ENCODE measurements around the gene RASSF5. TPM values are rescaled to one million over a fixed set of nuclear protein-coding genes. Genes with fewer than 3 reads are reported as not detected.

The RASSF5 gene
- total and polyA plus RNA-seq, 2 donors (not counting 1 experiment from before 2014, with no cell fraction given) = 69.7 to 146 TPM

GRCh38 chr1:206547104-206547503 lies 39.8 kb downstream of the RASSF5 start:
- DNase-seq = no peak
- peaks cover 9% of the 10 kb centered on the region for H3K4me1 Mint-ChIP-seq
- H3K9me3 Mint-ChIP-seq (ENCODE audit: insufficient read depth) = no peaks in the 10 kb centered on the region
- H3K27me3 Mint-ChIP-seq = no peaks in the 10 kb centered on the region
- H3K27me3 ChIP-seq (replicated peaks in 1 of 4; ENCODE audit: control extremely low read depth in 1 of 4, control insufficient read depth in 3 of 4, insufficient read depth in 4 of 4, low read length in 3 of 4) = no peaks in the 10 kb centered on the region
- no peak overlapping the region for H3K27ac Mint-ChIP-seq
- no peak for TF ChIP-seq EZH2 (IDR thresholded peaks at IDR 0.05; ENCODE audit: borderline replicate concordance, insufficient read depth, low read depth, low read length, poor library complexity, severe bottlenecking)
- no peak for TF ChIP-seq CTCF (IDR thresholded peaks at IDR 0.05)
- 84% methylated on average over 7 of the region's 7 CpGs for WGBS (ENCODE audit: insufficient coverage)
- no peaks in the 10 kb centered on the region for H3K9me3 ChIP-seq (ENCODE audit: control extremely low read depth in 1 of 3, control insufficient read depth in 2 of 3, insufficient read depth in 1 of 3, low read length in 2 of 3)
- no peaks in the 10 kb centered on the region for H3K36me3 ChIP-seq (replicated peaks in 1 of 2; ENCODE audit: control extremely low read depth in 1 of 2, control insufficient read depth in 1 of 2, extremely low read depth in 1 of 2, insufficient read depth in 2 of 2, low read length in 1 of 2)
- H3K4me1 ChIP-seq (ENCODE audit: control insufficient read depth in 2 of 2, insufficient read depth in 2 of 2, low read length in 2 of 2) = peaks cover under 1 to 8% of the 10 kb centered on the region in 2 donors
- no peak overlapping the region for H2AFZ ChIP-seq (ENCODE audit: insufficient read depth, low read depth, low read length, poor library complexity, severe bottlenecking)
- H3K9ac ChIP-seq (ENCODE audit: low read length) = no peak overlapping the region
- H4K20me1 ChIP-seq (ENCODE audit: control insufficient read depth, insufficient read depth, low read length, poor library complexity, severe bottlenecking) = no peaks in the 10 kb centered on the region
- peaks cover 7% of the 10 kb centered on the region for H3K79me2 ChIP-seq (ENCODE audit: control insufficient read depth, insufficient read depth, low read length)
- ChIA-PET CTCF (interaction anchor here (0.6 to 29.7 kb wide), 10 partner anchors 11 to 181 kb away, joined by 3 to 1018 read pairs (median 30); partner anchors contain the start of gene EIF2D), POLR2A (interaction anchor here (0.7 to 1.2 kb wide), 2 partner anchors 34 to 372 kb away, joined by 3 to 4 read pairs; no protein-coding TSS in a partner anchor)
- intact Hi-C loops (cut with micrococcal nuclease) = no loop called here
- no peak overlapping the region for H3K4me2 ChIP-seq (replicated peaks; ENCODE audit: low read depth, low read length, poor library complexity, severe bottlenecking)
- H3K4me3 ChIP-seq (ENCODE audit: control extremely low read depth in 1 of 5, extremely low read depth in 1 of 5, insufficient read depth in 1 of 5, low read depth in 2 of 5, low read length in 4 of 5) = no peak overlapping the region
- H3K4me3 Mint-ChIP-seq = no peak overlapping the region
- ATAC-seq (ENCODE audit: low read depth) = no peak
- H3K27ac ChIP-seq (ENCODE audit: low read length in 2 of 2) = no peak overlapping the region

- DNase-seq (no peak), ATAC-seq (ENCODE audit: low read depth) (no peak)
- Histone ChIP-seq H3K4me2 (replicated peaks; ENCODE audit: low read depth, low read length, poor library complexity, severe bottlenecking) (no peak overlapping the region), H3K27ac (ENCODE audit: low read length in 2 of 2) (no peak overlapping the region), H3K4me1 (ENCODE audit: control insufficient read depth in 2 of 2, insufficient read depth in 2 of 2, low read length in 2 of 2) (peaks cover 9 to 16% of the 10 kb centered on the region in 2 donors), H2AFZ (ENCODE audit: insufficient read depth, low read depth, low read length, poor library complexity, severe bottlenecking) (no peak overlapping the region), H4K20me1 (ENCODE audit: control insufficient read depth, insufficient read depth, low read length, poor library complexity, severe bottlenecking) (no peaks in the 10 kb centered on the region), H3K36me3 (replicated peaks in 1 of 2; ENCODE audit: control extremely low read depth in 1 of 2, control insufficient read depth in 1 of 2, extremely low read depth in 1 of 2, insufficient read depth in 2 of 2, low read length in 1 of 2) (no peaks in the 10 kb centered on the region), H3K4me3 (ENCODE audit: control extremely low read depth in 1 of 5, extremely low read depth in 1 of 5, insufficient read depth in 1 of 5, low read depth in 2 of 5, low read length in 4 of 5) (no peak overlapping the region), H3K9ac (ENCODE audit: low read length) (no peak overlapping the region), H3K27me3 (replicated peaks in 1 of 4; ENCODE audit: control extremely low read depth in 1 of 4, control insufficient read depth in 3 of 4, insufficient read depth in 4 of 4, low read length in 3 of 4) (no peaks in the 10 kb centered on the region), H3K9me3 (ENCODE audit: control extremely low read depth in 1 of 3, control insufficient read depth in 2 of 3, insufficient read depth in 1 of 3, low read length in 2 of 3) (no peaks in the 10 kb centered on the region), H3K79me2 (ENCODE audit: control insufficient read depth, insufficient read depth, low read length) (peaks cover 1% of the 10 kb centered on the region)
- TF ChIP-seq CTCF (IDR thresholded peaks at IDR 0.05) (no peak), EZH2 (IDR thresholded peaks at IDR 0.05; ENCODE audit: borderline replicate concordance, insufficient read depth, low read depth, low read length, poor library complexity, severe bottlenecking) (no peak)
- H3K27ac Mint-ChIP-seq = no peak overlapping the region
- no peaks in the 10 kb centered on the region for H3K27me3 Mint-ChIP-seq
- POLR2A ChIA-PET = interaction anchor here (1.8 kb wide), 1 partner anchor 30 kb away, joined by 4 read pairs; no protein-coding TSS in a partner anchor
- CTCF ChIA-PET = interaction anchor here (0.9 to 29.7 kb wide), 3 partner anchors 32 to 455 kb away, joined by 3 to 1018 read pairs (median 4); no protein-coding TSS in a partner anchor
- peaks cover 20% of the 10 kb centered on the region for H3K4me1 Mint-ChIP-seq
- no CpG with 5 or more reads among the region's 2 CpGs for WGBS (ENCODE audit: insufficient coverage)
- no peaks in the 10 kb centered on the region for H3K9me3 Mint-ChIP-seq (ENCODE audit: insufficient read depth)
- no peak overlapping the region for H3K4me3 Mint-ChIP-seq
- intact Hi-C loops (cut with micrococcal nuclease) = loop anchor here (10.0 kb wide), 1 partner anchor 774 kb away; the partner anchor contains the start of gene CD55
These were observed 43.1 kb downstream of the RASSF5 start for GRCh38 chr1:206550446-206550845.

Measured in B cell (primary cell).